Lower leg skin (tissue), 4 donors: ENCODE results near the gene ZNF318. TPM values are rescaled to one million over a fixed set of nuclear protein-coding genes. Genes with fewer than 3 reads are reported as not detected.
"Not testable (repeated sequence)": the region's sequence is repeated elsewhere in the genome, so short reads cannot be mapped to it uniquely, and the experiment has no call there.

ENCODE experiments used
- DNase-seq, 2 donors: peaks; one replicate each; pipeline ENCODE4 v3.0.0-alpha.2; 2019; ENCODE audit warnings: low spot score in 2 of 2
- H3K4me3 ChIP-seq: fragments of 200-600 bp; sonication (generic); 2 replicates; pipeline ENCODE4 v1.5.1; 2017; ENCODE audit warnings: mild to moderate bottlenecking, low read depth; ENCODE audit not compliant: poor library complexity, severe bottlenecking
- POLR2A ChIP-seq, 2 donors: fragments of 450-650 bp; IDR thresholded peaks; one replicate each; pipeline ENCODE4 v1.6.1; 2016 to 2017; ENCODE audit warnings: antibody characterized with exemption in 2 of 2, mild to moderate bottlenecking in 1 of 2, moderate library complexity in 1 of 2
- WGBS, 2 donors: methylation state at CpG; one replicate each; pipeline ENCODE4 v1.1.5; 2018; 5-methylcytosine and 5-hydroxymethylcytosine counted together
- intact Hi-C: fragments of 100-400 bp; cut with DNase I; formaldehyde crosslinking; loops from one replicate; pipeline ENCODE4 v1.15.0; 2023; ENCODE audit warnings: low total_unique reads
- total RNA-seq, 4 donors: library from RNA; depleted of rRNA; stranded (reverse); fragments of >200 nt; gene quantifications; one replicate each; pipeline ENCODE4 v1.1.0, GENCODE V29; 2016
- TF ChIP-seq, protein P1 (sequence below), 3 donors: fragments of 450-650 bp; IDR thresholded peaks; one replicate each; pipeline ENCODE4 v1.5.1; 2016; ENCODE audit warnings: antibody characterized with exemption in 3 of 3, mild to moderate bottlenecking in 3 of 3, moderate library complexity in 2 of 3

Gene ZNF318
- total RNA-seq, 4 donors from 2014 or later, result 9.6 to 22.9 (median 18.1) TPM

DNA sequence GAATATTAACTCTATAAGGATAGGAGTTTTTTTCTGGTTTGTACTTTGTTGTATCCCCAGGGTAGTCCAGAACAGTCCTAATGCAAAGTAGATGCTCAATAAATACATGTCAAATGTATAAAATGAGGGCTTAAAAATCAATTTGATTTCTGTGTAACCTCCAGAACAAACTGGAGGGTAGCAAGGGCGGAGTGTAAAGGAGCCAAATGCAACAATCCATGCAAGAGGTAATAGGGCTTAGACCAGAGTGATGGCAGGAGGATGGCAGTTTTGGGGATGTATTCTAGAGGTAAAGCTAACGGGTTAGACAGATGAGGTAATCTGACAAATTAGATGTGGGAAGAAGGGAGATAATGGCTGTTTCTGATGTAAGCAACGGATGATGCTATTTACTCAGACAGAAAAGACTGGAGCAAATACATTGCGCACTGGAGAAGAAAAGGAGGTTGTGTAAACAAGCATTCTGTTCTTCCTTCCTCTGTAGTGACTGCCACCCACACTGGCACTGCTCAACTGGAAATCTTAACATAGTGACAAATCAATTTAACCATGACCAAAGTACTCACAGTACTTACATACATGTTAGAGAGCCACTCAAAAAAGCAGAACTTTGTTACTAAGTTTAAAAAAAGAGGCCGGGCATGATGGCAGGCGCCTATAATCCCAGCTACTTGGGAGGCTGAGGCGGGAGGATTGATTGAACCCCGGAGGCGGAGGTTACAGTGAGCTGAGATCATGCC is 2.0 kb downstream of the ZNF318 start:
- no peak for DNase-seq
- intact Hi-C loops, result no loop called here
- H3K4me3 ChIP-seq, result no peak overlapping the region
- no peak for TF ChIP-seq POLR2A (IDR thresholded peaks at IDR 0.05)
- TF ChIP-seq, protein P1, sequence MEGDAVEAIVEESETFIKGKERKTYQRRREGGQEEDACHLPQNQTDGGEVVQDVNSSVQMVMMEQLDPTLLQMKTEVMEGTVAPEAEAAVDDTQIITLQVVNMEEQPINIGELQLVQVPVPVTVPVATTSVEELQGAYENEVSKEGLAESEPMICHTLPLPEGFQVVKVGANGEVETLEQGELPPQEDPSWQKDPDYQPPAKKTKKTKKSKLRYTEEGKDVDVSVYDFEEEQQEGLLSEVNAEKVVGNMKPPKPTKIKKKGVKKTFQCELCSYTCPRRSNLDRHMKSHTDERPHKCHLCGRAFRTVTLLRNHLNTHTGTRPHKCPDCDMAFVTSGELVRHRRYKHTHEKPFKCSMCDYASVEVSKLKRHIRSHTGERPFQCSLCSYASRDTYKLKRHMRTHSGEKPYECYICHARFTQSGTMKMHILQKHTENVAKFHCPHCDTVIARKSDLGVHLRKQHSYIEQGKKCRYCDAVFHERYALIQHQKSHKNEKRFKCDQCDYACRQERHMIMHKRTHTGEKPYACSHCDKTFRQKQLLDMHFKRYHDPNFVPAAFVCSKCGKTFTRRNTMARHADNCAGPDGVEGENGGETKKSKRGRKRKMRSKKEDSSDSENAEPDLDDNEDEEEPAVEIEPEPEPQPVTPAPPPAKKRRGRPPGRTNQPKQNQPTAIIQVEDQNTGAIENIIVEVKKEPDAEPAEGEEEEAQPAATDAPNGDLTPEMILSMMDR (IDR thresholded peaks at IDR 0.05), result no peak
- WGBS, 2 donors, result 80 to 82% methylated on average over 9 of the region's 9 CpGs

DNA sequence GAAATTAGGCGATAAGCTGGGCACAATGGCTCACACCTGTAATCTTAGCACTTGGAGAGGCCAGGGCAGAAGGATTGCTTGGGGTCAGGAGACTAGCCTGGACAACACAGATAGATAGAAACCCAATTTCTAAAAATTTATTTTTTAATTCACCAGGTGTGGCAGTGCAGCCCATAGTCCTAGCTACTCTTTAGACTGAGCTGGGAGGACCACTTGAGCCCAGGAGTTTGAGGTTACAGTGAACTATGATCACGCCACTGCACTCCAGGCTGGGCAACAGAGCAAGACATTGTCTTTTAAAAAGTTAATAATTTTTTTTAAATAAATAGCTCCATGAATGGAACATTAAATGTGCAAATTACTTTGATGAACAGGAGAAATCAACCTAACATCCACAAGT is 8.2 kb downstream of the ZNF318 start:
- no peak overlapping the region for H3K4me3 ChIP-seq
- WGBS, 2 donors, result 96 to 97% methylated on average over 2 of the region's 2 CpGs
- DNase-seq, result no peak
- intact Hi-C loops, result no loop called here
- TF ChIP-seq, protein P1 (IDR thresholded peaks at IDR 0.05), result no peak
- TF ChIP-seq POLR2A (IDR thresholded peaks at IDR 0.05), result no peak

DNA sequence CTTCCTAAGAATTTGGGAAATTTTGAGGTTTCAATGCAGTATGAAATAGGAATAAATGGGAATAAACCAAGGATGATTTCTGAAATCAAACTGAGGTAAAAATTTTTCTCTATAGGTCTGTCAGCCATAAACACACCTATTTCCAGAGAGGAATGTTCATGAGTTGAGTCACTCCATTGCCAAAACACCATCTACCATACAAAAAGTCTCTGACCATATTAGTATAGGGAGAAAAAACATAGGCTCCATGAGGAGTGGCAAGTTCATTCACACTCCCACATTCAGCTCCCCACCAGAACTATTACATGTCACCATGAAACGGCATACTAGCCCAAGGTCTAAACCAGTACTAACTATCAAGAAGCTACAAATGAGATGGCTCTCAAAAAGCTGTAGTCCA is 9.6 kb downstream of the ZNF318 start:
- no peak for TF ChIP-seq POLR2A (IDR thresholded peaks at IDR 0.05)
- TF ChIP-seq, protein P1 (IDR thresholded peaks at IDR 0.05), result no peak
- DNase-seq, result no peak
- H3K4me3 ChIP-seq, result no peak overlapping the region
- WGBS, 2 donors, result 89 to 91% methylated on average over 1 of the region's 1 CpG
- intact Hi-C loops, result loop anchor here (10.0 kb wide), 1 partner anchor 145 kb away; no protein-coding TSS in a partner anchor

DNA sequence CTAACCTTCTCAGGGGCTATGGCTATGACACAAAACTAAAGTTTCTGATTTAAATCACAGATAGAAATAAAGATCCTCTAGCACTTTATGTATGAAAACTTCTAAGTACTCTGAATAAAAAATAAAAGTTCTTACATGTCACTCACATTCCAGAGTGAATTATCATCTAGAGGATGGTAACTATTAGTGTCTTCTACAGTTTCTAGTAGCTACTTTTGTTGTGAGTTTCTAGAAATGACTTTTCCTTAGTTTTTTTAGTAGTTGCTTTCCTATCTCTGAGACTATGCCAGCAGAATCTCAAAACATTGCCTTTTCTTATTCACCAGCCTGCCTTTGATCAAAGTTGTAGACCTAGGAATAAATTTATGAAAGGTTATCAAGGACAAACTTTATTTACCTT is 10.1 kb downstream of the ZNF318 start:
- intact Hi-C loops, result loop anchor here (10.0 kb wide), 1 partner anchor 145 kb away; no protein-coding TSS in a partner anchor
- no peak for TF ChIP-seq POLR2A (IDR thresholded peaks at IDR 0.05)
- TF ChIP-seq, protein P1 (IDR thresholded peaks at IDR 0.05), result no peak
- DNase-seq, result no peak
- H3K4me3 ChIP-seq, result no peak overlapping the region

DNA sequence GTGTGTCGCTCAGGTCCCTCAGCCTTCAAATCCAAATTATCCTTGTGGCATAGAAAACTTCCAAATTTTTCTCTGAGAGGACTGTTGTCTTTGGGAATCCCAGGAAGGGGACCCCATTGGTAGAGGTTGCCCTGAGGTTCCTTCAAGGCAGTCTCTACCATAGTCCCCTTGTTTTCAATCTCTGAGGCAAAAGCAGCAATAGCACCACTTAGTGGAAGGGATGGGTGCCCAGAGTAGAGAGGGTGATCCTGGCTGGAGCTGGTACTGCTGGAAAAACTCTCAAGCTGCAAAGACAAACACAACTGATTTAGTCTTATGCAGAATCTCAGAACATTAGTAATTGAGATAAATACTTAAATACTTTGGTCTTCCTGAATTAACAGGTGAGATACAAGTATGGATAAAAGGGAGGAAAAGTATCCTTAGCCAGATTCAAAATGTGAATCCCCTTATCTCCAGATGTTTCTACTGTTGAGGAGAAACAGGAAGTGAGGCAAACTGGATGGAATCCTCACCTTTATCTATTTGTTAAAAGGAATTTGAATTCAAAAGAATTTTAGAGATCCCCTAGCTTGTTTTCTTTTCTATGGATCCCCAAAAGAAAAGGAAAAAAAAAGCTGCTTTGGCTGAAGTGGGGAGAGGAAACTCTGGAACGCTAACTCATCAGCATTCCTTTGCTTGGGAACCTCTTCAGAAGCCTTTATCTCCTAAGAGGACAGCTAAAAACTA is 13.4 kb downstream of the ZNF318 start:
- no peak overlapping the region for H3K4me3 ChIP-seq
- TF ChIP-seq, protein P1 (IDR thresholded peaks at IDR 0.05), result no peak
- no peak for TF ChIP-seq POLR2A (IDR thresholded peaks at IDR 0.05)
- 87 to 93% methylated on average over 2 of the region's 2 CpGs for WGBS, 2 donors
- intact Hi-C loops, result loop anchor here (2.0 to 10.0 kb wide), 2 partner anchors 77 to 149 kb away; no protein-coding TSS in a partner anchor
- DNase-seq, result no peak

DNA sequence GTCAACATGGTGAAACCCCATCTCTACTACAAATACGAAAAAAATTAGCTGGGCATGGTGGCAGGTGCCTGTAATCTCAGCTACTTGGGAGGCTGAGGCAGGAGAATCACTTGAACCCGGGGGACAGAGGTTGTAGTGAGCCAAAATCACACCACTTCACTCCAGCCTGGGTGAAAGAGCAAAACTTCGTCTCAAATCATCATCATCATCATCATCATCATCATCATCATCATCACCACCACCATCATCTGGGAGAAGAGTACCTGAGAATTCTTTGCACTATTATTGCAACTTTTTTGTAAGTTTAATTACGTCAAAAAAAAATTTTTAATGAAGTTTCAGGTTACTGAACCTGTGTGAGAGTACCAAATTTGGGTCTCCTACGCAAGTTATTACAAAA is 17.5 kb downstream of the ZNF318 start:
- H3K4me3 ChIP-seq, DNase-seq: not testable (repeated sequence)
- intact Hi-C loops, result loop anchor here (10.0 kb wide), 1 partner anchor 153 kb away; no protein-coding TSS in a partner anchor
- WGBS, 2 donors, result 94% methylated on average over 5 of the region's 5 CpGs
